ENCODE results near the gene CERKL. TPM values are rescaled to one million over a fixed set of nuclear protein-coding genes. Genes with fewer than 3 reads are reported as not detected.

The CERKL gene
- total and polyA plus RNA-seq, 2 experiments from 2014 or later, result 0.32 to 0.69 TPM

DNA sequence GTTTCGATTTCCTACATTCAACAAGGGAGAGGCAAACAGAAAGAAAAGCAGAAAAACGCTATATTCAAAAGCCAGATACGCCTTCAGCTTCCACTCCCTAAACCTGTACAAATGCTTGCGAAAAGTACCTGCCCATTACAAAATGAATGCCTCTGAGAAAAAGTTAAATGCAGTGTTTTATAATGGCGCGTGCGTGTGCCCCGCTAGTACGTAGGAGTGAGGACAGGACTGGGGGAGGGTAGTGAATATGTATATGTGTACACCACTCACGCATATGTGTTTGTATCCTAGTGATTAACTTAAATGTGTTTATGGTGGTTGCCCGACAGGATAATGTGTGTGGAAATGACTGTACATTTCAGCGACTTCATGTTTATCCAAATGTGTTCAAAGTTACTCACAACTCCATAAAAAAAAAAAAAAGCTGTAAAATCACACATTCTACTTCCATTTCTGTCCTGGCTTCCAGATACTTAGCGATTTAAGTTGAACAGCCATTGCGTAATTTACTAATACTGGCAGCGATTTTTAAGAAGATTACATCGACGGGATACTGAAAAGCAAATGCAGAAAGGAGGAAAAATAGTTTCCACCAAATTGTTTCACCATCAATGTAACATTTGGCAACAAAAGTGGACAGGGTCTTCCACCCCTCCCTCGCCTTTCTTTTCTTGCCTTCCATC lies 22.1 kb upstream of the CERKL start:
- Histone ChIP-seq H3K4me1 (ENCODE audit: insufficient read depth) (peaks cover 42% of the 10 kb centered on the region), H3K79me2 (replicated peaks; ENCODE audit: insufficient read depth) (no peaks in the 10 kb centered on the region), H3K9me2 (ENCODE audit: insufficient read depth) (no peaks in the 10 kb centered on the region), H3K4me3 (peak overlapping the region; percentile 62; the same call in 1 of the 2 replicates), H2AFZ (no peak overlapping the region), H3K27me3 (ENCODE audit: insufficient read depth) (peaks cover 100% of the 10 kb centered on the region), H4K20me1 (replicated peaks; ENCODE audit: insufficient read depth) (peaks cover 32% of the 10 kb centered on the region), H3K4me2 (peak overlapping the region; percentile 88), H3K27ac (ENCODE audit: low read depth) (no peak overlapping the region), H3K36me3 (ENCODE audit: insufficient read depth) (no peaks in the 10 kb centered on the region), H3F3A (replicated peaks; ENCODE audit: low read depth) (peaks cover 8% of the 10 kb centered on the region; the same call in 1 of the 2 replicates)
- peak overlapping the region; percentile 76 for H3K4me3 Mint-ChIP-seq
- ATAC-seq (no peak), DNase-seq (ENCODE audit: low spot score) (no peak)
- TF ChIP-seq JUNB (IDR thresholded peaks at IDR 0.05; ENCODE audit: unreplicated experiment), result no peak
- no peak for TF ChIP-seq CREB1 (CRISPR knock-in tag; IDR thresholded peaks at IDR 0.05; ENCODE audit: low read depth)
- TF ChIP-seq, protein P1, sequence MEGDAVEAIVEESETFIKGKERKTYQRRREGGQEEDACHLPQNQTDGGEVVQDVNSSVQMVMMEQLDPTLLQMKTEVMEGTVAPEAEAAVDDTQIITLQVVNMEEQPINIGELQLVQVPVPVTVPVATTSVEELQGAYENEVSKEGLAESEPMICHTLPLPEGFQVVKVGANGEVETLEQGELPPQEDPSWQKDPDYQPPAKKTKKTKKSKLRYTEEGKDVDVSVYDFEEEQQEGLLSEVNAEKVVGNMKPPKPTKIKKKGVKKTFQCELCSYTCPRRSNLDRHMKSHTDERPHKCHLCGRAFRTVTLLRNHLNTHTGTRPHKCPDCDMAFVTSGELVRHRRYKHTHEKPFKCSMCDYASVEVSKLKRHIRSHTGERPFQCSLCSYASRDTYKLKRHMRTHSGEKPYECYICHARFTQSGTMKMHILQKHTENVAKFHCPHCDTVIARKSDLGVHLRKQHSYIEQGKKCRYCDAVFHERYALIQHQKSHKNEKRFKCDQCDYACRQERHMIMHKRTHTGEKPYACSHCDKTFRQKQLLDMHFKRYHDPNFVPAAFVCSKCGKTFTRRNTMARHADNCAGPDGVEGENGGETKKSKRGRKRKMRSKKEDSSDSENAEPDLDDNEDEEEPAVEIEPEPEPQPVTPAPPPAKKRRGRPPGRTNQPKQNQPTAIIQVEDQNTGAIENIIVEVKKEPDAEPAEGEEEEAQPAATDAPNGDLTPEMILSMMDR (conservative IDR thresholded peaks at IDR 0.05; ENCODE audit: low read depth in 2 of 2), result no peak
- TF ChIP-seq, protein P2, sequence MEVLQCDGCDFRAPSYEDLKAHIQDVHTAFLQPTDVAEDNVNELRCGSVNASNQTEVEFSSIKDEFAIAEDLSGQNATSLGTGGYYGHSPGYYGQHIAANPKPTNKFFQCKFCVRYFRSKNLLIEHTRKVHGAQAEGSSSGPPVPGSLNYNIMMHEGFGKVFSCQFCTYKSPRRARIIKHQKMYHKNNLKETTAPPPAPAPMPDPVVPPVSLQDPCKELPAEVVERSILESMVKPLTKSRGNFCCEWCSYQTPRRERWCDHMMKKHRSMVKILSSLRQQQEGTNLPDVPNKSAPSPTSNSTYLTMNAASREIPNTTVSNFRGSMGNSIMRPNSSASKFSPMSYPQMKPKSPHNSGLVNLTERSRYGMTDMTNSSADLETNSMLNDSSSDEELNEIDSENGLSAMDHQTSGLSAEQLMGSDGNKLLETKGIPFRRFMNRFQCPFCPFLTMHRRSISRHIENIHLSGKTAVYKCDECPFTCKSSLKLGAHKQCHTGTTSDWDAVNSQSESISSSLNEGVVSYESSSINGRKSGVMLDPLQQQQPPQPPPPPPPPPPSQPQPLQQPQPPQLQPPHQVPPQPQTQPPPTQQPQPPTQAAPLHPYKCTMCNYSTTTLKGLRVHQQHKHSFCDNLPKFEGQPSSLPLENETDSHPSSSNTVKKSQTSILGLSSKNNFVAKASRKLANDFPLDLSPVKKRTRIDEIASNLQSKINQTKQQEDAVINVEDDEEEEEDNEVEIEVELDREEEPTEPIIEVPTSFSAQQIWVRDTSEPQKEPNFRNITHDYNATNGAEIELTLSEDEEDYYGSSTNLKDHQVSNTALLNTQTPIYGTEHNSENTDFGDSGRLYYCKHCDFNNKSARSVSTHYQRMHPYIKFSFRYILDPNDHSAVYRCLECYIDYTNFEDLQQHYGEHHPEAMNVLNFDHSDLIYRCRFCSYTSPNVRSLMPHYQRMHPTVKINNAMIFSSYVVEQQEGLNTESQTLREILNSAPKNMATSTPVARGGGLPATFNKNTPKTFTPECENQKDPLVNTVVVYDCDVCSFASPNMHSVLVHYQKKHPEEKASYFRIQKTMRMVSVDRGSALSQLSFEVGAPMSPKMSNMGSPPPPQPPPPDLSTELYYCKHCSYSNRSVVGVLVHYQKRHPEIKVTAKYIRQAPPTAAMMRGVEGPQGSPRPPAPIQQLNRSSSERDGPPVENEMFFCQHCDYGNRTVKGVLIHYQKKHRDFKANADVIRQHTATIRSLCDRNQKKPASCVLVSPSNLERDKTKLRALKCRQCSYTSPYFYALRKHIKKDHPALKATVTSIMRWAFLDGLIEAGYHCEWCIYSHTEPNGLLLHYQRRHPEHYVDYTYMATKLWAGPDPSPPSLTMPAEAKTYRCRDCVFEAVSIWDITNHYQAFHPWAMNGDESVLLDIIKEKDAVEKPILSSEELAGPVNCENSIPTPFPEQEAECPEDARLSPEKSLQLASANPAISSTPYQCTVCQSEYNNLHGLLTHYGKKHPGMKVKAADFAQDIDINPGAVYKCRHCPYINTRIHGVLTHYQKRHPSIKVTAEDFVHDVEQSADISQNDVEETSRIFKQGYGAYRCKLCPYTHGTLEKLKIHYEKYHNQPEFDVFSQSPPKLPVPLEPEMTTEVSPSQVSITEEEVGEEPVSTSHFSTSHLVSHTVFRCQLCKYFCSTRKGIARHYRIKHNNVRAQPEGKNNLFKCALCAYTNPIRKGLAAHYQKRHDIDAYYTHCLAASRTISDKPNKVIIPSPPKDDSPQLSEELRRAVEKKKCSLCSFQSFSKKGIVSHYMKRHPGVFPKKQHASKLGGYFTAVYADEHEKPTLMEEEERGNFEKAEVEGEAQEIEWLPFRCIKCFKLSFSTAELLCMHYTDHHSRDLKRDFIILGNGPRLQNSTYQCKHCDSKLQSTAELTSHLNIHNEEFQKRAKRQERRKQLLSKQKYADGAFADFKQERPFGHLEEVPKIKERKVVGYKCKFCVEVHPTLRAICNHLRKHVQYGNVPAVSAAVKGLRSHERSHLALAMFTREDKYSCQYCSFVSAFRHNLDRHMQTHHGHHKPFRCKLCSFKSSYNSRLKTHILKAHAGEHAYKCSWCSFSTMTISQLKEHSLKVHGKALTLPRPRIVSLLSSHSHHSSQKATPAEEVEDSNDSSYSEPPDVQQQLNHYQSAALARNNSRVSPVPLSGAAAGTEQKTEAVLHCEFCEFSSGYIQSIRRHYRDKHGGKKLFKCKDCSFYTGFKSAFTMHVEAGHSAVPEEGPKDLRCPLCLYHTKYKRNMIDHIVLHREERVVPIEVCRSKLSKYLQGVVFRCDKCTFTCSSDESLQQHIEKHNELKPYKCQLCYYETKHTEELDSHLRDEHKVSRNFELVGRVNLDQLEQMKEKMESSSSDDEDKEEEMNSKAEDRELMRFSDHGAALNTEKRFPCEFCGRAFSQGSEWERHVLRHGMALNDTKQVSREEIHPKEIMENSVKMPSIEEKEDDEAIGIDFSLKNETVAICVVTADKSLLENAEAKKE (CRISPR knock-in tag; IDR thresholded peaks at IDR 0.05), result no peak
- peak; percentile 32 for TF ChIP-seq EZH2 (IDR thresholded peaks at IDR 0.05; ENCODE audit: low read depth, unreplicated experiment)
- peaks cover 47% of the 10 kb centered on the region for H3K4me1 Mint-ChIP-seq
- peaks cover 77% of the 10 kb centered on the region for H3K27me3 Mint-ChIP-seq (ENCODE audit: insufficient read depth, low read depth, poor library complexity)
- H3K27ac Mint-ChIP-seq, result no peak overlapping the region
- no peaks in the 10 kb centered on the region; the same call in 2 of the 3 replicates for H3K36me3 Mint-ChIP-seq (ENCODE audit: low read depth)
- no peaks in the 10 kb centered on the region; the same call in 2 of the 3 replicates for H3K9me3 Mint-ChIP-seq

All from GM23338 (cell line).